ENCODE measurements around the gene MAML3. TPM values are rescaled to one million over a fixed set of nuclear protein-coding genes. Genes with fewer than 3 reads are reported as not detected.

The MAML3 gene
- total RNA-seq, 1 donor from 2014 or later = 21.8 TPM

GRCh38 chr4:139770361-139770760, 383.6 kb downstream of the MAML3 start:
- no peaks in the 10 kb centered on the region for H3K27me3 Mint-ChIP-seq
- H3K9me3 Mint-ChIP-seq = no peaks in the 10 kb centered on the region
- peaks cover 23% of the 10 kb centered on the region for H3K4me1 Mint-ChIP-seq (ENCODE audit: unreplicated experiment)
- peaks cover 4% of the 10 kb centered on the region for H3K36me3 Mint-ChIP-seq
- no peak overlapping the region for H3K4me3 Mint-ChIP-seq
- H3K27ac Mint-ChIP-seq = no peak overlapping the region
- DNase-seq (ENCODE audit: extremely low spot score, unreplicated experiment) = no peak
- TF ChIP-seq, protein P1, sequence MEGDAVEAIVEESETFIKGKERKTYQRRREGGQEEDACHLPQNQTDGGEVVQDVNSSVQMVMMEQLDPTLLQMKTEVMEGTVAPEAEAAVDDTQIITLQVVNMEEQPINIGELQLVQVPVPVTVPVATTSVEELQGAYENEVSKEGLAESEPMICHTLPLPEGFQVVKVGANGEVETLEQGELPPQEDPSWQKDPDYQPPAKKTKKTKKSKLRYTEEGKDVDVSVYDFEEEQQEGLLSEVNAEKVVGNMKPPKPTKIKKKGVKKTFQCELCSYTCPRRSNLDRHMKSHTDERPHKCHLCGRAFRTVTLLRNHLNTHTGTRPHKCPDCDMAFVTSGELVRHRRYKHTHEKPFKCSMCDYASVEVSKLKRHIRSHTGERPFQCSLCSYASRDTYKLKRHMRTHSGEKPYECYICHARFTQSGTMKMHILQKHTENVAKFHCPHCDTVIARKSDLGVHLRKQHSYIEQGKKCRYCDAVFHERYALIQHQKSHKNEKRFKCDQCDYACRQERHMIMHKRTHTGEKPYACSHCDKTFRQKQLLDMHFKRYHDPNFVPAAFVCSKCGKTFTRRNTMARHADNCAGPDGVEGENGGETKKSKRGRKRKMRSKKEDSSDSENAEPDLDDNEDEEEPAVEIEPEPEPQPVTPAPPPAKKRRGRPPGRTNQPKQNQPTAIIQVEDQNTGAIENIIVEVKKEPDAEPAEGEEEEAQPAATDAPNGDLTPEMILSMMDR (conservative IDR thresholded peaks at IDR 0.05) = no peak

DNA sequence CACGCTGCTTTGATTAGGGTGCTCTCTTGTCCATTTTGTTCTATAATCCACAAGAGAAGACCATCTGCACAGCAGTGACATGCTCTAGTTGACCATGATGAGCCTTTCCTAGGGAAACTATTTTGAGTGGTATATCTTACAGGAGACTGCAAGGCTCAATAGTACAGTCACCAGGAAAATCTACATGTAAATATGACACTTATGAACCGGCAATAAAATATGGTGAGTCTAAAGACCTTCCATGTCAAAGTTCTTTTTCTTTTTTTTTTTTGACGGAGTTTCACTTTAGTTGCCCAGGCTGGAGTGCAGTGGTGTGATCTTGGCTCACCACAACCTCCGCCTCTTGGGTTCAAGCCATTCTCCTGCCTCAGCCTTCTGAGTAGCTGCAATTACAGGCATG, 384.6 kb downstream of the MAML3 start:
- no peak overlapping the region for H3K4me3 Mint-ChIP-seq
- TF ChIP-seq, protein P1 (conservative IDR thresholded peaks at IDR 0.05) = no peak
- DNase-seq (ENCODE audit: extremely low spot score, unreplicated experiment) = no peak
- H3K9me3 Mint-ChIP-seq = no peaks in the 10 kb centered on the region
- H3K27ac Mint-ChIP-seq = no peak overlapping the region
- peaks cover 4% of the 10 kb centered on the region for H3K36me3 Mint-ChIP-seq
- no peaks in the 10 kb centered on the region for H3K27me3 Mint-ChIP-seq
- peaks cover 18% of the 10 kb centered on the region for H3K4me1 Mint-ChIP-seq (ENCODE audit: unreplicated experiment)

GRCh38 chr4:139768896-139769295, 385.1 kb downstream of the MAML3 start:
- Mint-ChIP-seq H3K4me3 (no peak overlapping the region), H3K36me3 (peaks cover 4% of the 10 kb centered on the region), H3K27me3 (no peaks in the 10 kb centered on the region), H3K27ac (peak overlapping the region; percentile 34), H3K4me1 (ENCODE audit: unreplicated experiment) (peaks cover 18% of the 10 kb centered on the region), H3K9me3 (no peaks in the 10 kb centered on the region)
- no peak for DNase-seq (ENCODE audit: extremely low spot score, unreplicated experiment)
- TF ChIP-seq, protein P1 (conservative IDR thresholded peaks at IDR 0.05) = peak; percentile 50

GRCh38 chr4:139768366-139768765, 385.6 kb downstream of the MAML3 start:
- H3K36me3 Mint-ChIP-seq = peaks cover 4% of the 10 kb centered on the region
- H3K9me3 Mint-ChIP-seq = no peaks in the 10 kb centered on the region
- peak overlapping the region; percentile 34 for H3K27ac Mint-ChIP-seq
- no peak overlapping the region for H3K4me3 Mint-ChIP-seq
- DNase-seq (ENCODE audit: extremely low spot score, unreplicated experiment) = no peak
- peaks cover 20% of the 10 kb centered on the region for H3K4me1 Mint-ChIP-seq (ENCODE audit: unreplicated experiment)
- no peaks in the 10 kb centered on the region for H3K27me3 Mint-ChIP-seq
- TF ChIP-seq, protein P1 (conservative IDR thresholded peaks at IDR 0.05) = no peak

DNA sequence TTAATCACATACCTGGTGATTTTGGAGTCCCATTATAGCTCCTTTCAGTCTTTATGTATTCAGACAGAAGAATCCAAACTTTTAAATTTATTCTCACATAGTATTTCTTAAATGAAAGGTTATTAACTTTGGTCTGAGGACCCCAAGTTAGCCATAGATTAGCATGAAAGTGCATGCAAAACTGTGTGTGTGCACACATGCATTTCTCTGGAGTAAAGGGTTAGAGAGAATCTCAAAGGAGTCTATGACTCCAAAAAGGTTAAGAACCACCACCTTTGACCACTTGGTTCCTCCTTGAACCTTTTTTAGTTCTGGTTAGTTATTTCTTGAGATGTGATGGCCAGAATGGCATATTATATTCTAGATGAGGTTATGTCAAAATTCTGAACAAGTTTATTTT, 386.4 kb downstream of the MAML3 start:
- TF ChIP-seq, protein P1 (conservative IDR thresholded peaks at IDR 0.05) = no peak
- no peaks in the 10 kb centered on the region for H3K27me3 Mint-ChIP-seq
- no peak overlapping the region for H3K4me3 Mint-ChIP-seq
- peaks cover 4% of the 10 kb centered on the region for H3K36me3 Mint-ChIP-seq
- no peak overlapping the region for H3K27ac Mint-ChIP-seq
- peaks cover 23% of the 10 kb centered on the region for H3K4me1 Mint-ChIP-seq (ENCODE audit: unreplicated experiment)
- no peaks in the 10 kb centered on the region for H3K9me3 Mint-ChIP-seq
- DNase-seq (ENCODE audit: extremely low spot score, unreplicated experiment) = no peak

DNA sequence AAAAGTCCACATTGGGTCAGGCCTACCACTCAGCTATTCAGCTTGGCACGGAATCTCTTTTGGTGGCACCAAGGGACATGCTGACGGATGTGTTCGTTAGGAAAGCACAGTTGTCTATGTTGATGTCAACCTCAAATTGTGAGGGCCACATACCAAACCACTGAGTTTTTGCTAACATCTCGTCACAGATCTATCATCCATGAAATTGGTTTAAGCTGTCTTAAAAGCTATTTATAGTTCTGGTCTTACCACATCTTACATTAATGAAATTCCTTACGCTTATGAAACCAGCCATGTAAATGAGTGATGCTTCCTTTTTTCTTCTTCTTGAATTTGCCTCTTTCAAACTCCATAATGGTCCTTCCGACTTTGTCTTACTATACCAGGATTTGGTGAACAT, 386.8 kb downstream of the MAML3 start:
- no peaks in the 10 kb centered on the region for H3K9me3 Mint-ChIP-seq
- no peaks in the 10 kb centered on the region for H3K27me3 Mint-ChIP-seq
- TF ChIP-seq, protein P1 (conservative IDR thresholded peaks at IDR 0.05) = no peak
- peaks cover 27% of the 10 kb centered on the region for H3K4me1 Mint-ChIP-seq (ENCODE audit: unreplicated experiment)
- H3K27ac Mint-ChIP-seq = no peak overlapping the region
- no peak for DNase-seq (ENCODE audit: extremely low spot score, unreplicated experiment)
- peaks cover 4% of the 10 kb centered on the region for H3K36me3 Mint-ChIP-seq
- no peak overlapping the region for H3K4me3 Mint-ChIP-seq
